Upper lobe of right lung (tissue), 1 donor: ENCODE data around the gene CC2D2B. TPM values are rescaled to one million over a fixed set of nuclear protein-coding genes. Genes with fewer than 3 reads are reported as not detected.
A peak's percentile ranks its signal among the peaks of the same experiment; 100 is the strongest.

Experiments used
- ATAC-seq: fragments of 200-7000 bp; cut with Tn5 transposase; one replicate; pipeline ENCODE4 v1.9.1; 2020; ENCODE audit warnings: mild to moderate bottlenecking, moderate library complexity
- DNase-seq: peaks from one replicate; pipeline ENCODE4 v3.0.0-alpha.2; 2020
- H3K27ac ChIP-seq: fragments of 200-600 bp; one replicate; pipeline ENCODE4 v1.8.0; 2022
- H3K27me3 ChIP-seq: fragments of 200-600 bp; one replicate; pipeline ENCODE4 v1.8.0; 2022; ENCODE audit warnings: mild to moderate bottlenecking
- H3K36me3 ChIP-seq: fragments of 200-600 bp; one replicate; pipeline ENCODE4 v1.8.0; 2022
- H3K4me1 ChIP-seq: fragments of 200-600 bp; one replicate; pipeline ENCODE4 v1.8.0; 2022
- H3K4me3 ChIP-seq: fragments of 200-600 bp; one replicate; pipeline ENCODE4 v1.8.0; 2022; ENCODE audit warnings: mild to moderate bottlenecking
- H3K9me3 ChIP-seq: fragments of 200-600 bp; one replicate; pipeline ENCODE4 v1.8.0; 2022
- intact Hi-C: fragments of 100-400 bp; cut with DNase I; formaldehyde crosslinking; loops from one replicate; pipeline ENCODE4 v1.11.0; 2022
- long read RNA-seq: library from polyadenylated mRNA; unstranded; transcript quantifications from one replicate; pipeline ENCODE4 v2.0.0, GENCODE V29; 2021
- total RNA-seq: library from RNA; stranded (reverse); fragmentation: NEBNext Ultra II Directional; extraction: Animal tissue kit (Norgen Biotek cat#: 25700); gene quantifications from one replicate; pipeline ENCODE4 v1.2.1, GENCODE V29; 2021
- TF ChIP-seq, protein P1 (sequence below): fragments of 200-600 bp; IDR thresholded peaks from one replicate; pipeline ENCODE4 v1.8.0; 2022; ENCODE audit warnings: antibody characterized with exemption
- donor health status: DM: no; HTN: yes; CAD: no; lungs with severe emphysema.

Gene CC2D2B, protein sequence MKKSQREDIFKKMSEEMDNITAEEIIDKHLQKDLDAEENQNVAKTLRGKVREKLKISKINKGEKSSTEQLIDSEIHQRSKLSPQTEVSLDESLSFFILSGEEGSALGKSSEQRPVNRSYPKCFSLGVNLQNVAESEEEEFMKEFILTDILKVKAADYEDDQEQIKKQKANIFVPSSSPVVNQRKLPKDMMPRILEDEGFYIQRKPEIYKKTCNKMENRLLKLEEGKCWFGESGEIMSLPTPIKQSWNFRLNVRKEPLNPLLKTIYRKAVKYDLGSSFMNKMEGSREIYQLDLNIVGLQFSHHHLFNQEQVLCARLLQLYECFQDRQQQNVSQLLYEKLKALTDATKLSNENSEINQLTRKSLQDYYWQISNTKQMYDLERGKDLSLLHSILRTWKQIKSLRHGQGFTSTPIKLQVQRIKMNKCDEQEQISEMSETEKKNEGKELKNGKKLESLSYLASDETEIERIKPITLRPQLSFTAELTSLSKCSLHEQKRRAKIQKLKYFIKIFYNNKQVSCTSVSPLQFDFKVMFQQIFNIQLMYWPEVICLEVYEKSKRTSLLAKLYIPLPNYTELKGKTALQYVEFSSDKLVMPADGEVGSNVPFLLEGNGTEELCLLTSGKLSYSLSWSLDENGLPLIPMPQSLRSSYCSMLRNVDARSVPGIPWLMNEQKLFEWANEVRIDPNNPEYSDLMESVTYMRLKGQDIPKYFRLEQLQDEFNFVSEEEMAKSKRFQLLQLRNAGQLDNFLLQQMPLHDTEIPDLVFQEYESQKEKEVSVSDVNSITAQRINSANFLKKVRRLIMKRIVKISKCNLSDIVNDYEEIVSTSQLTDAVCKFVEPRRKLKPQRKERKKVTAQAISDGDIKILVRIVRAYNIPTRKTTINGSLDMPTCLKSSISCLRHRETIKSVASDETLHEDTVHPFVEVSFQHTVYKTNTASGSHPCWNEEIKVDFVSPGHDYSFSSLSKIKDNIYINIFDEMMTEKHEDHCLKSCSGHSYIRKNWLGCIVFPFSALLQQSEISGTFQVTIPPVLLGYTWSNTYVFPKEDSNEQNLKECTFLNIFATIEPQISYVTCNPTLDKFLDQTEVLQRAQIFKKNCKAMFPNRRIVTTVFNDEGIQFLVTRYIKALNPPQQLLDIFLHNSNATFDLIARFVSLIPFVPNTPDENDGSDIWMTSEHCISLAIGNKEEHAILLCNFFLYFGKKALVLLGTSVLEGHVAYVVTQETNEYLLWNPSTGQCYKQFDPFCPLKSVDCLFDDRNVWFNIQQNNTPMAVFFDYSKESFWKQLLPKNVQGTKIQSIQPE (N-terminal part only)
- 2.8 TPM for total RNA-seq
- long read RNA-seq, partial matches to known transcripts, result 0 of 1 reads
- long read RNA-seq, other reads (novel, unspliced or antisense), result 1 of 1 reads

DNA sequence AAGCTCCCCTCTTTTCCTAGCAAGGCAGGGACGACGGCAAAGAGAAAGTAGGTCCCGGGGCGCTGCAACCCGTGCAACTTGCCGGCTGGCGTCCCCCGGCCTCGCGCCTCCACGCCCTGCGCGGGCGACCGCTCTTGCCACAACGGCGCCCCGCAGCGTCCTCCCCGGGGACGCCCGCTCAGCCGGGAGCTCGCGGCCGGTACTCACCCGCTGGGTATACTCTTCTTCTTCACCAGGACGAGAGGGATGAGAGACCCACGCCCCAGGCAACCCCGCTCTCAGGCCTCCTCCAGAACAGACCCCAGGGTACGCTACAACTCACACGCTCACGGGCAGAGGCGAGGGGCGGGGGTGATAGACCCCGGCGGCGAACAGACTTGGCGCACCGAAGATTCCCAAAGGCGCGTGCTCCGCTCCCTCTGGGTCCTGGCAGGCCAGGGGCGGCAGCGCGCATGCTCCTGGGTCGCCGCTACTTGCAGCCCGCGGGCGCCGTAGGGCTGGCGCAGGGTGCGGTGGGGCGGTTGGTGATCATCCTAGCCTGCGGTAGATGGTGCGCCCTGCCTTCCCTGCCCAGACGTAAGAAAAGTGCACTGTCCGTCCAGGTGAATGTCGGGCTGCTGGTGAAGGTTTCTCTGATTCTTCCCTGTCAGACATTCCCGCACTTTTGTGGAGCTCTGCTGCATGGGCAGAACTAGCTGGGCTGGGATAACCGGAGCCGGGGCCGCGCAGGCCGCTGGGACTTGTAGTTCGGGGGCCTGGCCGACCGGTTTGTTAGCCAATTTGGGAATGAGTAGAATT lies at the start of gene CC2D2B:
Gene CC2D2B (plus strand): TSS at position 520 of the 798 bp plus-strand sequence. CDS start 3,349 bp downstream, outside the sequence.
- no peaks in the 10 kb centered on the region for H3K36me3 ChIP-seq
- TF ChIP-seq, protein P1, sequence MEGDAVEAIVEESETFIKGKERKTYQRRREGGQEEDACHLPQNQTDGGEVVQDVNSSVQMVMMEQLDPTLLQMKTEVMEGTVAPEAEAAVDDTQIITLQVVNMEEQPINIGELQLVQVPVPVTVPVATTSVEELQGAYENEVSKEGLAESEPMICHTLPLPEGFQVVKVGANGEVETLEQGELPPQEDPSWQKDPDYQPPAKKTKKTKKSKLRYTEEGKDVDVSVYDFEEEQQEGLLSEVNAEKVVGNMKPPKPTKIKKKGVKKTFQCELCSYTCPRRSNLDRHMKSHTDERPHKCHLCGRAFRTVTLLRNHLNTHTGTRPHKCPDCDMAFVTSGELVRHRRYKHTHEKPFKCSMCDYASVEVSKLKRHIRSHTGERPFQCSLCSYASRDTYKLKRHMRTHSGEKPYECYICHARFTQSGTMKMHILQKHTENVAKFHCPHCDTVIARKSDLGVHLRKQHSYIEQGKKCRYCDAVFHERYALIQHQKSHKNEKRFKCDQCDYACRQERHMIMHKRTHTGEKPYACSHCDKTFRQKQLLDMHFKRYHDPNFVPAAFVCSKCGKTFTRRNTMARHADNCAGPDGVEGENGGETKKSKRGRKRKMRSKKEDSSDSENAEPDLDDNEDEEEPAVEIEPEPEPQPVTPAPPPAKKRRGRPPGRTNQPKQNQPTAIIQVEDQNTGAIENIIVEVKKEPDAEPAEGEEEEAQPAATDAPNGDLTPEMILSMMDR, result peak; percentile 20
- H3K27me3 ChIP-seq, result no peaks in the 10 kb centered on the region
- intact Hi-C loops, result no loop called here
- H3K4me3 ChIP-seq, result peak within 1 kb of the TSS; percentile 69
- peak; percentile 93 for DNase-seq
- H3K4me1 ChIP-seq, result no peaks in the 10 kb centered on the region
- peak within 1 kb of the TSS; percentile 81 for H3K27ac ChIP-seq
- no peaks in the 10 kb centered on the region for H3K9me3 ChIP-seq
- peak; percentile 98 for ATAC-seq

DNA sequence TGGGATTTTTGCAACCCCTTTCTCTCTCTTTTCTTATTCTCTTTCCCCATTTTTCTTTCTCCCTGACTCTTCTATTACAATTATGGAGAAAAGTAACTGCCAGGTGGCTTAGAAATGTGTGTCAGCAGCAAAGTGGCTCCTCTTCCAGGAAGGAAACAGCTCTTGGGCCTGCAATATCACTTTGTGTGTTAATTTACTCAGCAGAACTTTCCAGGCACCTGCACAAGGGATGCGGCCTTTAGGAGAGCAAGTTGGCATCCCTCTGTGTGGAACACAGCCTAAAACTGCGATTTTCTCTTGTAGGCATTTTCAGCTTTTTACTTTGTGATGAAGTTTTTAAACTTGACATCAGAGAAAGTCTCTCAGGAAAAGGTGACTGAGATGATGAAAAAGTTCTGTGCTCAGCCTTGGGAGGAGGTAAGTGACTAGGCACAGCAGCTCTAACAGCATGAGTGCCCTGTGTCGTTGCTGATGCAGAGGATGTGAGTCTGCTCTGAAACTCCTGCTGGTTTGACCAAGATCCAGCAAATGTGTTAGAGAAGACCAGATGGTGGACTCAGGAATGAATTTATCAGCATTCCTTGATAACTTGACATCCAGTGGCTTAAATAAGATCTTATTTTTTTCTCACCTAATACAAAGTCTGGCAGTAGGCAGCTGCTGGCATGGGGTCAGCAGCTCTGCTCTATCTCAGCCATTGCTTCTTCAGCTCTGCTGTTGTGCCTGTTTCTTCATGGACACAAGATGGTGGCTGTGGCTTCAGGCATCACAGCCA lies 47.4 kb upstream of the CC2D2B start:
- TF ChIP-seq, protein P1, result no peak

DNA sequence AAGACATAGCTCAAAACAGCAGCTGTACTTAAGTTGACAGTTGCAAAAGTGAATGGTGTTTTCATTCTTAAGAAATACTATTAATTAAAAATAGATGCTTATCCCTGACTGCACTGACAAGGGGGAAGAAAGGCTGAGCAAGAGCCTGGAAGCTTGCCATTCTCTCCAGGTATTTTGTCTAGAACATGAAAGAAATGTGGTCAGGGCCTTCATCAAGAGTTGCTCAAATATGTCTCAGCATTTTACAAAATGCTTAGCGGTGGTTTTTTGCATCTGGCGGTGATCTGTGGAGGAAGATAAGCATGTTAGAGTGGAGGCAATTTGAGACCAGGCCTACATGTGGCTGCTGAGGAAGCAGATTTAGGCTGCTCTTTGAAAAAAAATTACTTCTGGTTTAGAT lies 46.4 kb upstream of the CC2D2B start:
- no peak for ATAC-seq
- Histone ChIP-seq H3K36me3 (peaks cover 25% of the 10 kb centered on the region), H3K4me1 (no peaks in the 10 kb centered on the region), H3K9me3 (no peaks in the 10 kb centered on the region), H3K27me3 (no peaks in the 10 kb centered on the region), H3K4me3 (no peak overlapping the region), H3K27ac (no peak overlapping the region)
- intact Hi-C loops, result no loop called here
- no peak for DNase-seq
- TF ChIP-seq, protein P1, result no peak

More for the DNA sequence above, 47.4 kb upstream of the CC2D2B start:
- H3K4me1 ChIP-seq, result no peaks in the 10 kb centered on the region
- ATAC-seq (no peak), DNase-seq (no peak)
- intact Hi-C loops, result no loop called here
- no peaks in the 10 kb centered on the region for H3K9me3 ChIP-seq
- no peak overlapping the region for H3K4me3 ChIP-seq
- H3K36me3 ChIP-seq, result peaks cover 27% of the 10 kb centered on the region
- no peak overlapping the region for H3K27ac ChIP-seq
- H3K27me3 ChIP-seq, result no peaks in the 10 kb centered on the region

DNA sequence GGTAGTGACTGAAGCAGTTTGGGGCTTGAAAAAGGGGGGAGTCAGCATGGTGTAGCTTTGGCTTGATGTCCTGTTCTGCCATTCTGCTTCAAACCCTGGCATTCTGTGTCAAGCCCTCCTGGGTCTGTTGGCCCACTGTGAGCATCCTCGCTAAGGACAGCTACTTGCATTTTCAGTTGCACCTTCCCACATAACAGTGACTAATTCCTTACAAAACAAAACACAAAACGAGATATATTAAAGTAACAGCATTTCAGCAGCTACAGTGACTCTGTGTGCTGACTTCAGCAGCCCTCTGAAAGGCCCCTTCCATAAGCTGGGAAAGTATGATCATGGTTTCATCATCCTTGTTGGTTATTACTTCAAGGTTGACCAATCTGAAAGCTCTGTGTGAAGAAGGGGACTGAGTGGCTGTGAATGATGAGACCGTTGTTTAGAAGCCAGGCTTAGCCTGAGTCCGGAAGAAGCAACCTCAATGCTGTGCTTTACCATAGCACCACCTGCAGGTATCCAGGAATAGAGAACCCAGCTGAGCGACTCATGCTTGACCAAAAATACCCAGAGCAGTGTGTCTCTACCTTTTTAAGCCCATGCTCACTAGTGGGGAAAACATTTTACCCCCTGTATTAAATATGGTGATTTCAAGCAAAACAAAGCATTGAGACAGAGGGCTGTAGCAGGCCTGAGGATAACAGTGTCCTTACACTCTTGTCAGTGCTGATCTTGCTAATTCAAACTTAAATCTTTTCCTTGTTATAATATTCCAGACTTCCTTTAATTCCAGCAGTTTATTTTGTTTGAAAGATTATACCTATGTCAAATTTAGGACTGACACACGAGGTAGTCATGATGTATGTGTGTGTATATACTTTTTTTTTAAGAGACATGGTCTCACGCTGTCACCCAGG lies 42.6 kb upstream of the CC2D2B start:
- intact Hi-C loops, result no loop called here
- H3K4me1 ChIP-seq, result no peaks in the 10 kb centered on the region
- no peak overlapping the region for H3K27ac ChIP-seq
- no peaks in the 10 kb centered on the region for H3K27me3 ChIP-seq
- H3K4me3 ChIP-seq, result no peak overlapping the region
- ATAC-seq (peak; percentile 82), DNase-seq (no peak)
- TF ChIP-seq, protein P1, result peak; percentile 60
- H3K36me3 ChIP-seq, result peaks cover 45% of the 10 kb centered on the region
- no peaks in the 10 kb centered on the region for H3K9me3 ChIP-seq
